Left renal cortex interstitium (tissue), 4 donors: ENCODE results near the gene ZC3H8. TPM values are rescaled to one million over a fixed set of nuclear protein-coding genes. Genes with fewer than 3 reads are reported as not detected.

Experiments
- DNase-seq, 4 donors: peaks; one replicate each; pipeline ENCODE4 v3.0.0-alpha.2; 2013; ENCODE audit warnings: low read depth in 4 of 4, low spot score in 2 of 4, missing footprints in 1 of 4
- polyA plus RNA-seq, 4 donors: library from polyadenylated mRNA; unstranded; fragments of 120-200 nt; gene quantifications; one replicate each; pipeline ENCODE4 v1.2.1, GENCODE V29; 2013; ENCODE audit not compliant: insufficient read length in 4 of 4

Gene ZC3H8
- polyA plus RNA-seq, 4 donors, result 14.3 to 28.4 (median 20.2) TPM

- DNase-seq, result no peak
These were observed 57.0 kb downstream of the ZC3H8 start for GRCh38 chr2:112197868-112198267.

DNA sequence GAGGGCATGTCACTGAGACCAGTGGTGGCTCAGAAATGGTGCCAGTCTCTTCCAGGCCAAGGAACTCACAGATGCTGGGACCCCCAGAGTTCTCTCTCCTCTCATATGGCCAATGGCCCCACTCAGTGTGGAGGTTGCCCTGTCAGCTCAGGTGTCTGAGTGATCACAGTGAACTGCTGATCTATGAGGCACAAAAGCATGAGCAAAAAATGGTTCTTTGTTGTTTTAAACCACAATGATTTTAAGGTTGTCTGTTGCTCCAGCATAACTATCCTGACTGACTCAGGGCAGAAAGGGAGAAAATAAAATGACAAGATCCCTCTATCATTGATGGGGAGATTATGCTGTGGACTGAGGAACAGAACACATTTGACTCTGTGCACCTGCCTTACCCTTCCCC is 58.9 kb downstream of the ZC3H8 start:
- DNase-seq, result no peak

DNA sequence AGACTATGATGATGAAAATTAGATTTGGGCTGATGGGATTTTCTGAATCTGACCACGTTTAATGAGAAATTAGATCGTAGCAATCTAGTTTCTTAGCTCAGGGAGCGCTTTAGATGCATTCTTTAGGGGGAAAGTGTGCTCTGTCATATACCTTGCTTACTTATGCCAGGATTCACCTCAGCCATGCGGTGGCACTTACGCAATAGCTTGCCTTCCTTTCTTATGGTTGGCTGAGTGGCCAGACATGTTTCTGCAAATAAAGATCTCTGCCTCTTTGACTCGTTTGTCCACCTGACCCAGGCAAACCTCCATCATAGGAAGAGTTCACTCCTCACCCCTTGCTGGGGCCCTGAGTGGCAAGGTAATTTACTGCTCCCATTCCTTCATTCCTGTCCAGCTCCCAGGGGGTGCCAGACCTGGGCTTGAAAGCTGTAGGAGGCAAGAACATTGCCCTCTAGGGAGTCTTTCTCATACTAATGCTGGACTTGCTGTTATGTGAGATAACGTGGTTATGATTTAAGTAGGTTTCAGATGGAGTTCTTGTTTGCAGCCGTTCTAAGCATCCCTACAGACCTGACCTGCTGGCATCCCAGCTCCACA is 59.6 kb downstream of the ZC3H8 start:
- DNase-seq, result no peak

DNA sequence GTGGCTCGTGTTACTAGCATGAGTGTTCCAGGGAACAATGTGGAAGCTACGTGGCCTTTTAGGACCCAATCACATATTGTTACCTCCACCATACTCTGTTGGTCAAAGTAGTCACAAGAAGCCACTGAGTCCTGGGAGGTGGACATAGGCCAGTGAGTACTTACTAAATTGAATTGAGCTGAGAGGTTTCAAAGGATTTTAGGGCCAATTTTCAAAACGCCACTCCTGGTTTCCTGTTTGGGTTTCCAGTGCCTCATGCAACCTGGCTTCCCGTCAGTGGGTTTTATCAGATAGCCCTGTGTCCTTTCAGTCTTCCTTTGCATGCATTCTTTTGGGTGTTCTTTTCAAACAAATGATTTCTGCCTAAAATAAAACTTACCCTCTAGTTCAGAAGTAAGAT is 60.4 kb downstream of the ZC3H8 start:
- no peak for DNase-seq

DNA sequence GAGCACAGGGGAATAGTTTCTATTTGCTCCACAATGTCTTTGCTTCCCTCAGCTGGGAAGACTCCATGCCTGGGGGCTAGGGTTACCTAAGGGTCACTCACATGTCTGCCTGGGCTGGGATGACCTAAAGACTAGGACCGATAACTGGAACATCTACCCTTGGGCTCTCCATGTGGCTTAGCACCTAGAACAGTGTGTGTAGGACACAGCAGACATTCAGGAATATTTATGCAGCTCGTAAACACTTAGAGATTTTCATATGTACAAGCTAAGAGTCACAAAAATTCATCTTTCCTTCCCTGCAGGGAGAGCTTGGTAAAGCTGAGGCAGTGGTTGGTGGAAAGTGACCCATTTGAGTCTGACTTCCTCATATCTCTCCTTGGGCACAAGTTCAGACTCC is 60.8 kb downstream of the ZC3H8 start:
- DNase-seq, result no peak

DNA sequence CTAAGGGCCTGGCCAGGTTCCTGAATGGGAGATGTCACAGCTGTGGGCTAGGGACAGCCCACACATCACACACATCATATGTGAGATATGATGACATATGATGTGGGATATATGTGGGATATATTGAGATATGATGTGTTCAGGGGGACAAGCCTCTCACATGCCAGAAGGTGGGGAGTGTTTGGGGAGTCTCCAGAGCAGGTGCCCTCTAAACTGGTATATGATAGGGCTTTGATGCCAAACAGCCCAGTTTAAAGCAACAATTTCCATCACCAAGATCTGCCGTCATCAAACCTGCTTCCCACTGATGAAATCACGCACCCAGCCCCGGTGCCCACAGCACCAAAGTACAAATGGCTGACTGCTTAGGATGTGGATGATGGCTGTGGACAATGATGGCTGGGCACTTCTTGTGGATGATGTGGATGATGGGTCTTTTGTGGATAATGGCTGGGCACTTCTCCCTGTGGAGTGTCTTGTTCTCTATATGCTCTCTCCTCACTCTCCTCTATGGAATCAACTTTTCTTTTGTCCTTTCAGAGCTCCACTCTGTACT is 65.8 kb downstream of the ZC3H8 start:
- no peak for DNase-seq

GRCh38 chr2:112187805-112188596 is 66.8 kb downstream of the ZC3H8 start:
- DNase-seq, result no peak

GRCh38 chr2:112187046-112187715 is 67.7 kb downstream of the ZC3H8 start:
- DNase-seq, result no peak

GRCh38 chr2:112185131-112185530 is 69.7 kb downstream of the ZC3H8 start:
- DNase-seq, result no peak

GRCh38 chr2:112184121-112184520 is 70.7 kb downstream of the ZC3H8 start:
- no peak for DNase-seq

DNA sequence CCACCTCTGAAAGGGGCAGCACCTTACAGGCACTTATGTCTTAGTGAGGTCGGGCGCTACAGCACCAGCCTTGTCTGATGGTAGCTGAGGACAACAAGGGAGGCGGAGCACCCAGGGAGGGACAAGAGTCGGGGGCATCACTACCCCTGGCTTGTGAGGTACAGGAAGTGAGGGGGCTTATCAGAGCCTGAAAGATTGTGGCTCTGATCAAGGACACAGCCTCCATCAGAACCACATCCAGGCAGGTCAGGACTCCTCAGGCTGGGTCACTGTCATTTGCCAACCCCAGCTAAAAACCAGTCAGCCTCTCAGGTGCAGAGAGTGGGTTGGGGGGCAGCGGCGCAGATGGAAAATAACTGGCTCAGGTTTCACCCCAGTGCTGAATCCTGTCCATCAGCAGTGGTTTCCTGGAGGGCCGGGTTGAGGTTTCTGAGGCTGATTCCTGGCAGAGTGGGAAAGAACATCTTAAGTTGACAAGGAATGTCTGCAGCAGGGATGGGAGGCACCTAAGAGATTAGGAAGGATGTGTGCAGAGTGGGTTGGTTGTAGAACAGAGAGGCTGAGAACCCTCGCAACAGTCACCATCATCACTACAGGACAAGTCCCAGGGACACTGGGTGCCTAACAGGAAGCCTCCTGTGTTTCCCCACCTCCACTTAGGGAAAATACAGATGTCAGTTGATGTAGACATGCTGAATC is 71.4 kb downstream of the ZC3H8 start:
- DNase-seq, result no peak

DNA sequence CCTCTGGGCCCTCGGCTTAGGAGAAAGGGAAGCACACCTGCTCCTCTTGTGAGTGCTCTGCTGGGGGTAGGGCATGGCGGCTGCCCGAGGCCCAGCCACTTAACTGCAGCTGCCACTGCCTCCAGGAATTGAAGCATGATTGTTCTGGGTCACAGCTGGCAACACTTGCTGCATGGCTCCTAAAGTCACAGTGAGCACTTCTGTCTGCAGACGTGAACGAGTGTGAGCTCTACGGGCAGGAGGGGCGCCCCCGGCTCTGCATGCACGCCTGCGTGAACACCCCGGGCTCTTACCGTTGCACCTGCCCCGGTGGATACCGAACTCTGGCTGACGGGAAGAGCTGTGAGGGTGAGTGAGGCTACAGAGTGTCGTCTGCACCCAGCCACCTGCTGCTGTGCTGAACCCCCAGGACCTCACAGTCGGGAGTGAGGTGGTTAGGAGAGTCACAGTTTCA is 72.2 kb downstream of the ZC3H8 start:
- no peak for DNase-seq

DNA sequence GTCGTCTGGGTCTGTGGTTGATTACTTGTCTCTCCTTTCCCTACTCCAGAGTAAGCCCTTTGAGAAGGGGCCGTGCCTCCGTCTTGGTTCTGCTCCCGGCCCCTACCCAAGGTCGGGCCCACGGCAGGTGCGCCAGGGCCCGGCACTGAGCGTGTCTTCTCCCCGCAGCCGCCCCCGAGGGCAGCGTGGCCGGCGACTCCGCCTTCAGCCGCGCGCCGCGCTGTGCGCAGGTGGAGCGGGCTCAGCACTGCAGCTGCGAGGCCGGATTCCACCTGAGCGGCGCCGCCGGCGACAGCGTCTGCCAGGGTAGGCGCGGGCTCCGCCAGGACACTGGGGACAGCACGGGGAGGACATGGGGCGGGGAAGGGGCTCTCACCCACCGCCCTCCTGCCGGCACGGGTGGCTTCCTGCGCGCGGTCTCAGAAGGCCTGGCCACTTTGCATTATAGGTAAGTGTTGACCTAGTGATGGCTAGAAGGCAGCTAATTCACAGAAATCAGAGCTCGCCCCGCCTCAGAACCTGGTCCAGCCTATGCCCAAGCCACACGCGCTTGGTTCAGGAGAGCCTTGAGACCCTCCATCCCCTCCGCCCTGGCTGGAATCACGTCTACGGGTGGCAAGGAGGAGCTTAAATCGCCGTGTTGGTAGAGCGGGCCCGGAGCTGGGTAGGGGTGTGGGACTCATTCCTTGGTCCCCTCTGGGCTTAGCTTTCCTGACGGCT is 73.1 kb downstream of the ZC3H8 start:
- peak in 1 of 4 donors; percentile 25 for DNase-seq

DNA sequence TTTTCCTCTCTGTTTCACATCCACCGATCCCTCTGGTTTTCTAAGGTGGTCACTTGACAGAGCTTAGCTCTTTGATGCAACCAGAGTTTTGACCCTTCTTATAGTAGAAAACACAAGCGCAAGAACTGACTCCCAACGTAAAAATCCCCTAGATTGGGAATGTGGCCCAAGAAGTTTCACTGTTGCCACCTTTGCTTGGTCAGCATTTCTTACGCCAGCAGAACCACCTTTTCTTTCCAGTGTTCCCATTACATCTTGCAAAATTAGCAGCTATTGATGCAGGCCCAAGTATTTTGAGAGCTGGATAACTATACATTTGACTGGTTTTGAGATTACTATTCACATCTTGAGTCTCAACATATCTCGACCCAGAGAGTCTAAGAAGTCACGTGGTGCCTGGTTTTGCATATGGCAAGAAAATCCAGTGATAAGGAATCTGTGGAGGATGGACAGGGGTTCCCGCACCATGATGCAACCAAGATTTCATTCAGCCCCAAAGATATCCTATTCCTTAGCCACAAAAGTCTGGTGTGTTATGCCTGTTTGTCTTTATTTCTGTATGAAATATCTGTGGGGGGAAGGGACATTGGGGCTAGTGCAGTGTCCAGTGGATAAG is 78.8 kb downstream of the ZC3H8 start:
- DNase-seq, result no peak

GRCh38 chr2:112175333-112175732 is 79.5 kb downstream of the ZC3H8 start:
- no peak for DNase-seq

DNA sequence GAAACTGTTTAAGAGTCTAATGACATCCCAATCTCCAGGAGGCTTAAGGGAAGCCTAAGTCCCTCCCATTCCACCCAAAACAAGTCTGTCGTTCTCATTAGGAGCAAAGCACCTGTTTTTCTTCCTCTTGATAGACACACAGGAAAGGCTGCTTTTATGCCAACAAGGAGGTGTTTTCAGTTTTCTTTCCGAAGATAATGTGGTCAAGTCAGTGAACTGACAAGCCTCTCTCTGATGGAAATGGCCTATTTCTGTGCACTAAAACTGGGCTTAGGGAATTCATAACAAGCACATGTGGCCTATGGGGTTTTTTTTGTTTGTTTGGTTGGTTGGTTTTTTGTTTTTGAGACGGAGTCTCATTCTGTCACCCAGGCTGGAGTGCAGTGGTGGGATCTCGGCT is 80.5 kb downstream of the ZC3H8 start:
- no peak for DNase-seq

DNA sequence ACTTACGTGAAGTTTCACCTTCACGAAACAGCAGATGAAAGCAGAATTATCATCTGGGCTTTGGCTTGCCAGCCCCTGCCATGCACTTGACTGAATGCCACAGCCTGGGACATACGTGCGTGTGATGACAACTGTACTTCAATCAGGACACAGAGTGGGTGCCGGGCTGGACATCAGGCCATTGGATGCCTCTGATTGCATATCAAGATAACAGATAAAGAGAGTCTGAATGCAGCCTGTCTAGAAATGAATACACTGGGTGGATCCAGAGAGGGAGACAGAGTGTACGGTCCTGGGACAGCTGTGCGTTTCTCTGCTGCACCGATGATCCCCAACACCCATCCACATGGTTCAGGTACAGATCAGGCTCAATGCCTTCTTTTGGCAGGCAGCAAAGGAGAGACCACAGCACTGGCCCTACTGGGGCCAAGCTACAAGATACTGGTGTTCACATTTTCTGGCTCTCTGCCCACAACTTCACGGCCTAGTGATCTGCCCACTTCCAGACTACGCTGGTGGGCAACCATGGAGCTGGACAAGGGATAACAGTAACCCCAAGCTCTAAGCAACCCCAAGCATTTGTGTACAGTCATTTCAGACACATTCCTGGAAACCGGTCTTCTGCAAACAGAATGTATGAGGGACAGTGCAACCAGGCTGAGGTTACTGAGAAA is 81.1 kb downstream of the ZC3H8 start:
- DNase-seq, result no peak

GRCh38 chr2:112170495-112170894 is 84.3 kb downstream of the ZC3H8 start:
- DNase-seq, result no peak

DNA sequence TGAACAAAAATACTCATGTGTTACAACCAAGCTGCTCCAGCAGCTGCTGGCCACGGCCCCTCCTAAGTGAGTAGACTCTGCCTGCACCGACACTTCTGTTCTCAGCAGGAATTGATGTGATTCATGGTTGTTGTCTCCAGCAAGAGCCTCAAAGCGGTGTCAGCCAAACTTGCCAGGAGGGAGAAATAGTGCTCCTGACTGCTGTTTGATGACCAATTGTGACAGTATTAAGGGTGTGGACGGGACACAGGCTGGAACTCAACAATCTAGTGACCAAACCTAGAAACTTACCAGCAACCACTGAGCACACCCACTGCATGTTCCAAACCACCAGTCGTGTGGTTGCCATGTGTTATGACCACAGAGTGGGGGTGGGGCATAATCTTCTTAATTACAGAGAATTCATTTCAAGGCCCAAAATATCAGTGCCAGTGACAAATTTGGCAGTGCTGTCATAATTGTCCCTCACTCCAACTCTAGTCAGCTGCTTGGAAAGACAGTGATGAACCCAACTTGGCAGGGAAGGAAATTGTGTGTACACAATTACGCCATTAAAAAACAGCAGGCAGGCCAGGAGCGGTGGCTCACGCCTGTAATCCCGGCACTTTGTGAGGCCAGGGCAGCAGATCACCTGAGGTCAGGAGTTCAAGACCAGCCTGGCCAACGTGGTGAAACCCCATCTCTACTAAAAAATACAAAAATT is 86.3 kb downstream of the ZC3H8 start:
- no peak for DNase-seq
